NCI-H1048 (cell line): ENCODE results near the gene CNTLN.
"Not testable (repeated sequence)": the region's sequence is repeated elsewhere in the genome, so short reads cannot be mapped to it uniquely, and the experiment has no call there.

ENCODE experiments used
- DNase-seq: peaks from one replicate; lab custom pipeline; 2025; lab: John Stamatoyannopoulos, UW

Gene CNTLN

GRCh38 chr9:17293685-17294084 lies 158.8 kb downstream of the CNTLN start:
- DNase-seq, result no peak

DNA sequence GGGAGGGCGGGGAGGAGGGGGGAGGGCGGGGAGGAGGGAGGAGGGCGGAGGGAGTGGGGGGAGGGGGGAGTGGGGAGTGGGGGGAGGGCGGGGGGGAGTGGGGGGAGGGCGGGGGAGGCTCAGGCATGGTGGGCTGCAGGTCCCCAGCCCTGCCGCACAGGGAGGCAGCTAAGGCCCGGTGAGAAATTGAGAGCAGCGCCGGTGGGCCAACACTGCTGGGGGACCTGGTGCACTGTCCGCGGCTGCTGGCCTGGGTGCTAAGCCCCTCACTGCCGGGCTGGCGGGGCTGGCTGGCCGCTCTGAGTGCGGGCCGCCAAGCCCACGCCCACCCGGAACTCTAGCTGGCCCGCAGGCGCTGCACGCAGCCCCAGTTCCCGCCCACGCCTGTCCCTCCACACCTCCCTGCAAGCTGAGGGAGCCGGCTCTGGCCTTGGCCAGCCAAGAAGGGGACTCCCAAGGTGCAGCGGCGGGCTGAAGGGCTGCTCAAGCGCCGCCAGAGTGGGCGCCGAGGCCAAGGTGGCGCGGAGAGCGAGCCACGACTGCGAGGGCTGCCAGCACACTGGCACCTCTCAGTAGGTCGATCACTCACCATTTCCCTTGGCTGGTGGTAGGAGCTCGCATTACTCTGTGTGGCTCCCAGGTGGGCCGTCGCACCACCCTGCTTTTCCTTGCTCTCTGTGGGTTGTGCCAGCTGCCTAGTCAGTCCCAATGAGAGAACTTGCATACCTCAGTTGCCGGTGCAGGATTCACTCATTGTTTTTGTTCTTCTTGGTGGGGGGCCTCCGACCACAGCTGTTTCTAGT lies 160.2 kb downstream of the CNTLN start:
- no peak for DNase-seq

DNA sequence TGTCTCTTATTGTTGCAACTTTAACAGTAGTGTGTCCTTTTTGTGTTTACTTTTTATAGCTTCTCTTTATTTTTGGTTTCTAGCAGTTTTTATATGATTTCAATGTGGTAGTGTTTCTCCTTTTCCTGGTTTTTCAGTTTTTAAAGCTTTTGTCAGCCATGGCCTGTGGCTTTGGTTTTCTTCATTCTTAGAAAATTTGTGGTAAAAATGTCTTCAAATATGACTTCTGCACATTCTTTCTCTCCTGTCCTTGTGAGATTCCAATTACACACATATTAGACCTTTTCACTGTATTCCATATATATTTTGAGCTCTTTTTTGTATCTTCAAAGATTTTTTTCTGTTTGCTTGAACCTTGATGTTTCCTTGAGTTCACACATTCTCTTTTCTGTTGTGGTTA lies 180.5 kb downstream of the CNTLN start:
- DNase-seq, result no peak

- DNase-seq, result no peak
Observed at GRCh38 chr9:17318821-17319320, 184.0 kb downstream of the CNTLN start.

GRCh38 chr9:17319864-17320263 lies 185.0 kb downstream of the CNTLN start:
- no peak for DNase-seq

DNA sequence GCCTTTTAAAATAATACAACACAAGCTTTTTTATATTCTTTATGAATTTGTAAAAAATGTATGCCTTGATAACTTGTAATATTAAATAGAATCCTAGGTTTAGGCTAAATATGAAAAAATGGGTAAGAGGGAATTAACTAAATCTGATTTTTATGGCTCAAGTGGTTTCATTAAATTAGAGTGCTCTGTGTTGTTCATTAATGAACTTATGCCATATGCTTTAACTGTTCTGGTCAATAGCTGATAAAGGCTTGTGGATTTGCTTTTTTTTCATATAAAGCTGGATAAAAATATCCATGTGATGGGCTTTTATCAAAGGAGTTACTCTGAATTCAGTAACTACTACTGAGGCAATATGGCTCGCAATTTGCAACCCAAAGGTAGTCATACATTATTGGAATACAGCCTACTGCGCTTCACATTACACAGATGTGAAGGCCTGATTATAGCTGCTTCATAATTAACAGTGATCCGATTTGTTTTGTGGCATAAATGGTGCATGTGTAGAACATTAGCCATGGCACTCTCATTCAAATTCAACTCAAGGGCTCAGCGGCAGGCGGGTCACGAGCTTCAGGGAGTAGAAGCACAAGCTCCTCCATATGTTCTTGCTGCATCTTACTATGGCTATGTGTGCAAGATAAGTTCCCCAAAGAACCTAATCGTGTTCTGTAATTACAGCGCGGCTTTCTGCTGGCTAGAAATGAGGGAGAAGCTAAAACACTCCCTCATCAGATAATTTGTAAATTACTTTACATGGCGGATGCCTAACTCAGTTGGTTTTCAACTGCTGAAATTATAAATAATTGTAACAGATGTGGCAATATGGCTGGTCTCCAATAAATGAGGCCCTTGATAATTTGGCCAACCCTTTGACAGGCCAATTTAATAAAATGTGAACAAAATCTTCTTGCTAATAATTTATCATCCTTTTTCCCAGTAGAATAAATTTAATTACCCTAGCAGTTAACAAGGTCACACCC lies 188.3 kb downstream of the CNTLN start:
- DNase-seq, result no peak

- DNase-seq, result no peak
Observed at GRCh38 chr9:17328331-17328730, 193.5 kb downstream of the CNTLN start.

DNA sequence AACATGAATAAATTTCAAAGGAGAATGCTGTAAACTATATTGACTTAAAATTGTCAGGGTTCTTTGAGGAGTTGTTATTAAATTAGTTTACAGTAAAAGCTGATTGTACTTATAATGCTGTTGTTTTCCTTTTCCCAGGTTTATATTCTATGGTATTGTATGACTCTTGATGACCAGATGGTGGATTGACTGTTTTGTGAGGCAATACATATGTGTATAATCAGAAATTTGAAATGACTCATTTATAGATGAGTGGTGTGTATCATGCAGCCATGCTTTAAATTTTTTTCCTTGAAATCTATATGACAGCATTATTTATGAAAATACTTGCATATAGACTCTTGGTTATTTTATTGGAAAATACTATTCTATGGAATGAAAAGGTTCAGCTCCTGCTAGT lies 195.3 kb downstream of the CNTLN start:
- no peak for DNase-seq

GRCh38 chr9:17332115-17332514 lies 197.3 kb downstream of the CNTLN start:
- no peak for DNase-seq

- no peak for DNase-seq
Observed at GRCh38 chr9:17339156-17339555, 204.3 kb downstream of the CNTLN start.

DNA sequence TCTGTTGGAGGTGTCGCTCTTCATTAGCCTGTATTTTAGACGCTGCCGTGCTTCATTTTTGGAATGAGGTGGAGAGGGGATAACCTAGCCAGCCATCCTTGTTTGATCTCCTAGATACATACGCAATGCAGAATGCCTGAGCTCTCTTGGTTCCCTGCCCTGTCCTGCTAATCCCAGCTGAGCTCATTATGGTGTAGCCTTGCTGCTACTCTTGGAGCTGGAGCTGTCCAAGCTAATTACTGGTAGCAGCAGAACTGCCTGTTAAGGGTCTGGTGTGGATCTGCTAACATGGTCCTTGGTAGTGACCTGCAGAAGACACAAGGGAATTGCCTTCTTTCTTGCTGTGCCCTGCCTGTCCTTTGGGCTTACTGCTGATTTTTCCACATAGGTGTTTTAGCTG lies 207.9 kb downstream of the CNTLN start:
- DNase-seq, result no peak

- DNase-seq, result no peak
Observed at GRCh38 chr9:17349831-17350230, 215.0 kb downstream of the CNTLN start.

DNA sequence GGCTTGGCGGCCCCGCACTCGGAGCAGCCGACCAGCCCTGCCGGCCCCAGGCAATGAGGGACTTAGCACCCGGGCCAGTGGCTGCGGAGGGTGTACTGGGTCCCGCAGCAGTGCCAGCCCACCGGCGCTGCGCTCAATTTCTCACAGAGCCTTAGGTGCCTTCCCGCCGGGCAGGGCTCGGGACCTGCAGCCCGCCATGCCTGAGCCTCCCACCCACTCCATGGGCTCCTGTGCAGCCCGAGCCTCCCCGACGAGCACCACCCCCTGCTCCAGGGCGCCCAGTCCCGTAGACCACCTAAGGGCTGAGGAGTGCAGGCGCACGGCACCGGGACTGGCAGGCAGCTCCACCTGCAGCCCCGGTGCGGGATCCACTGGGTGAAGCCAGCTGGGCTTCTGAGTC lies 219.2 kb downstream of the CNTLN start:
- not testable (repeated sequence) for DNase-seq

DNA sequence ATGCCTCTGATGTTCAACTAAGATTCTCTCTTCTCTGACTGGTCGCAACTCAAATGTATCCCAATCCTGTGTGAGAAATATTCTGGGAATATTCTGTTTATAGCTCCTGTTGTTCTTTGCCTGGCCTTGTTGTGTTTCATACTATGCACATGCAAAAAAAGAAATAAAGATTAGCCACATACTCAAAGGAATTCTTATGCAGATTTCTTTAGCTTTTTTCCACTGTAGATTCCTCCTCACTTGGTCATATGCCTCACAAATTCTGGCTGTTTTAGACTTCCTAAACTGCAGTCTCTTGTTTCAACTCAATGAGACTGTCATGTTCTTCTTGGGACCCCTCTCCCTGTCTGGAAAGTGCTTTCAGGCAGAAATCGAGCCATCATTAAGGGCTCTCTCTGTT lies 226.5 kb downstream of the CNTLN start:
- DNase-seq, result no peak

DNA sequence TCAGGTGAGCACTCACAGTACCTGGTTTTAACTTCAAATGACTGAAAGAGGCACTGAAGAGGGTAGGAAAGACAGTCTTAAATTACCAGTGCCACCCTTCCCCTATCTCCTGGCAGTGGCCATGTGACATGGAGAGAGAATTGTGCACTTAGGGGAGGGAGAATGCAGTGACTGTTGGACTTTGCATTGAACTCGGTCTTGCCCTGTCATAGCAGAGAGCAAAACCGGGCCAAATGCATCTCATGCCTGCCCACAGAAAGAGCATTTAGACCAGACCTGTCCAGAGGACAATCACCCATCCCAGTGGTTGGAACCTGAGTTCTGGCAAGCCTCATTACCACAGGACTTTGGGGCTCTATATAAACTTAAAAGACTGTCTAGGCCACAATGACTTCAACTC lies 232.2 kb downstream of the CNTLN start:
- no peak for DNase-seq

GRCh38 chr9:17380126-17380861 lies 245.5 kb downstream of the CNTLN start:
- no peak for DNase-seq

DNA sequence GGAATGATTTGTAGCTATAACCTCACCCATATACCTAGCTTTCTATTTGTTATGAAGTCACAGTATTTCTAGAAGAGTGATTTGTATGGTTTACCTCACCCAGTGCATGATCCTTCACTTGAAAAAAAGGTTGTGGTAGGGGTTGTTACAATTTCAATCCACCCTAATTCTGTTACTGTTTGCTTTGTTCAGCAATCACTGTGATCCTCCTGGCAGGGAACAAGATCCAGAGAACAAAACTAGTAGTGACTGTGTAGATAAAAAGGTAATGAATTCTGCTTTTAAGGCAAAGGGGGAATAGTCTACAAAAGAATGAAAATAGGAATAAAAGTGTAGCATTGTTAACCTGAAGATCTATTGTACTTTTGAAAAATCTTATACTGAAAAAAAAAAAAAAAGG lies 252.7 kb downstream of the CNTLN start:
- DNase-seq, result no peak

- no peak for DNase-seq
Observed at GRCh38 chr9:17389026-17389425, 254.2 kb downstream of the CNTLN start.

DNA sequence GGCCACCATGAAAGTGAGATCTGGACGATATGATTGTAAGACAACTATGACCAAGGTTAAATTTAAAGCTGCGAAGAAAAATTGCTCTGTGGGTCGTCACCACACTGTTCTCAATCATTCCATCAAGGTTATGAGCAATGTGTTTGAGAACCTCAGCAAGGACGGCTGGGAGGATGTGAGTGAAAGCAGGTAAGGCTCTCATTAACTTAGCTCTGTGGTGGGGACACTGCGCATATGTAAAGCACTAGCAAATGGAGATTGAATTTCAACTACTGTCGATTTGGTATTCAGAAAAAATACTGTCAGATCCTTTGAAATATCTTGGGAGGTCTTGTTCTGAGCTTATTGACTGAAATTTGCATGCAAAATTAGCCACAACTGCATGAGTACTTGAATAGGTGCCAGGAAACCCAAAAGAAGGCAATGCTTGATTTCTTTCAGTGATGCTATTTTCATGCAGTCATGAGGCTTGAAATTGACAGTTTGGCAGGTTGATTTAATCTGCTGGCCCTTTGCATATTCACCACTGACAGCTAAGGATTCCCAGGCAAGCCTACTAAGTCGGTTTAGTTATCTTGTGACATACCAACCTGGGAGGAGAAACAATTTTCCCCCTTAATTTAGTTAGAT lies 260.2 kb downstream of the CNTLN start:
- DNase-seq, result peak; percentile 57

DNA sequence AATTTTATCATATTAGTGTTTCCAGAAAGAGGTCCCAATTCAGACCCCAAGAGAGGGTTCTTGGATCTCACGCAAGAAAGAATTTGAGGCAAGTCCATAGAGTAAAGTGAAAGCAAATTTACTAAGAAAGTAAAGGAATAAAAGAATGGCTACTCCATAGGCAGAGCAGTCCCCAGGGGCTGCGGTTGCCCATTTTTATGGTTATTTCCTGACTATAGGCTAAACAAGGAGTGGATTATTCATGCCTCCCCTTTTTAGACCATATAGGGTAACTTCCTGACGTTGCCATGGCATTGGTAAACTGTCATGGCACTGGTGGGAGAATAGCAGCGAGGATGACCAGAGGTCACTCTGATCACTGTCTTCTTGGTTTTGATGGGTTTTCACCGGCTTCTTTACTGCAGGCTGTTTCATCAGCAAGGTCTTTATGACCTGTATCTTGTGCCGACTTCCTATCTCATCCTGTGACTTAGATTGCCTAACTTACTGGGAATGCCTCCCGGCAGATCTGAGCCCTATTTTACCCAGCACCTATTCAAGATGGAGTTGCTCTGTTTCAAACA lies 262.4 kb downstream of the CNTLN start:
- DNase-seq, result not testable (repeated sequence)

- no peak for DNase-seq
Observed at GRCh38 chr9:17398350-17398749, 263.5 kb downstream of the CNTLN start.
